Nephron progenitor cell (in vitro differentiated cells): ENCODE results near the gene KLRD1.

ENCODE experiments used
- DNase-seq: peaks from one replicate; pipeline ENCODE4 v3.0.0; 2021
- H3K27ac Mint-ChIP-seq: 2 replicates; pipeline ENCODE4 v1.8.0; 2021; ENCODE audit warnings: mild to moderate bottlenecking, moderate library complexity, mixed read lengths
- H3K27me3 Mint-ChIP-seq: 2 replicates; pipeline ENCODE4 v1.8.0; 2021; ENCODE audit warnings: mild to moderate bottlenecking, low read depth, mixed read lengths; ENCODE audit not compliant: poor library complexity
- H3K36me3 Mint-ChIP-seq: 2 replicates; pipeline ENCODE4 v1.8.0; 2021; ENCODE audit warnings: low read depth, mixed read lengths
- H3K4me1 Mint-ChIP-seq: 2 replicates; pipeline ENCODE4 v1.8.0; 2021; ENCODE audit warnings: mixed read lengths
- H3K4me3 Mint-ChIP-seq: 2 replicates; pipeline ENCODE4 v1.8.0; 2021; ENCODE audit warnings: mild to moderate bottlenecking, moderate library complexity, mixed read lengths
- H3K9me3 Mint-ChIP-seq: 2 replicates; pipeline ENCODE4 v1.8.0; 2021; ENCODE audit warnings: mild to moderate bottlenecking, moderate library complexity, mixed read lengths
- CTCF ChIP-seq: fragments of 200-600 bp; sonication (generic); IDR thresholded peaks from 2 replicates; pipeline ENCODE4 v1.5.0; 2021; ENCODE audit warnings: antibody characterized with exemption

The KLRD1 gene

GRCh38 chr12:10307630-10308029 lies at the start of gene KLRD1:
Gene KLRD1 (plus strand): TSS chr12:10307870. CDS start chr12:10308078, 208 bp downstream.
- no peak for TF ChIP-seq CTCF
- no peak for DNase-seq
- Mint-ChIP-seq H3K4me1 (no peaks in the 10 kb centered on the region), H3K27me3 (no peaks in the 10 kb centered on the region), H3K27ac (no peak within 1 kb of the TSS), H3K4me3 (no peak within 1 kb of the TSS), H3K36me3 (no peaks in the 10 kb centered on the region), H3K9me3 (peaks cover 4% of the 10 kb centered on the region)

- peaks cover 14% of the 10 kb centered on the region for H3K9me3 Mint-ChIP-seq
- H3K27ac Mint-ChIP-seq: no peak overlapping the region
- DNase-seq: no peak
- no peak overlapping the region for H3K4me3 Mint-ChIP-seq
- H3K36me3 Mint-ChIP-seq: no peaks in the 10 kb centered on the region
- TF ChIP-seq CTCF: no peak
- peaks cover 4% of the 10 kb centered on the region for H3K27me3 Mint-ChIP-seq
- H3K4me1 Mint-ChIP-seq: no peaks in the 10 kb centered on the region
Observed at GRCh38 chr12:10260927-10261326, 46.7 kb upstream of the KLRD1 start.

DNA sequence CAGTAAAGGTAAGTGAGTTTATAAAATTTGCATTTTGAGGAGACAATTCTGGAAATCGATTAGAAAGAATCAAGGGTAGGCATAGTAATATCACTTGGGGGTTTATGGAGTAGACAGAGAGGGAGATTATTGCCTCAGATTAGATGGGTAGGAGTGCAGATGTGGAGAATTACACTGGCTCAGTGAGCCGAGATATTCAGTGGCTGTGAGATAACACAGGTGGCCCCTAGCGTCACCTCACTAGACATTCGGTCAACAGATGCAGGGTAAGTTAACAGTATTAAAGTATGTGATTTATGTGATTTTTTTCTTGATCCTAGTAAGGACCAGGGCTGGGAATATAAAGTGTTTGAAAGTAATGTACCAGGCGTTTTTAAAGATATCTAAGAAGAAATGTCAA lies 39.6 kb upstream of the KLRD1 start:
- H3K9me3 Mint-ChIP-seq: no peaks in the 10 kb centered on the region
- H3K36me3 Mint-ChIP-seq: no peaks in the 10 kb centered on the region
- DNase-seq: no peak
- no peak overlapping the region for H3K4me3 Mint-ChIP-seq
- no peak for TF ChIP-seq CTCF
- no peaks in the 10 kb centered on the region for H3K4me1 Mint-ChIP-seq
- H3K27me3 Mint-ChIP-seq: peaks cover 7% of the 10 kb centered on the region
- peak overlapping the region; percentile 9 for H3K27ac Mint-ChIP-seq

GRCh38 chr12:10272467-10272866 lies 35.2 kb upstream of the KLRD1 start:
- H3K36me3 Mint-ChIP-seq: no peaks in the 10 kb centered on the region
- DNase-seq: no peak
- H3K4me1 Mint-ChIP-seq: no peaks in the 10 kb centered on the region
- H3K27me3 Mint-ChIP-seq: peaks cover 7% of the 10 kb centered on the region
- no peak overlapping the region for H3K4me3 Mint-ChIP-seq
- TF ChIP-seq CTCF: no peak
- peaks cover 4% of the 10 kb centered on the region for H3K9me3 Mint-ChIP-seq
- H3K27ac Mint-ChIP-seq: no peak overlapping the region

DNA sequence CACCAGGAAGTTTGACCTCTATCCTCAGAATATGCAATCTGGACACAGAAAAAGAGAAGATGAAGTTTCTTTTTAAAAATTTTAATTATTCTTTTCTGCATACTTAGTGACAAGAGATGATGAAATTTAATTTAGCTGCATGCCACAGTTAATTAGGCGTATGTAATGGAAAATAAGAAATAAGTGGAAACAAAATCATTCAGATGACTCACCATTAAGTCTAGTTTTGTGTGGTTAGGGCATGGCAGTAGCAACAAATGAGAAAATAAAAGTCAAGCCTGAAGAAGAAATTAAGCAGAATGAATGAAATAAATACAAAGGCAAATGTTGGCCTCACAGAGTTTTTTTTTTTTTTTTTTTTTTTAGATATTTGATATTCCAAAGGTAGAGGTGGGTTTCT lies 30.9 kb upstream of the KLRD1 start:
- Mint-ChIP-seq H3K4me1 (no peaks in the 10 kb centered on the region), H3K27me3 (peaks cover 3% of the 10 kb centered on the region), H3K9me3 (peaks cover 4% of the 10 kb centered on the region), H3K36me3 (no peaks in the 10 kb centered on the region), H3K4me3 (no peak overlapping the region), H3K27ac (no peak overlapping the region)
- TF ChIP-seq CTCF: no peak
- no peak for DNase-seq

- Mint-ChIP-seq H3K27ac (no peak overlapping the region), H3K4me3 (no peak overlapping the region), H3K9me3 (peaks cover 4% of the 10 kb centered on the region), H3K4me1 (no peaks in the 10 kb centered on the region), H3K36me3 (no peaks in the 10 kb centered on the region), H3K27me3 (peaks cover 3% of the 10 kb centered on the region)
- no peak for TF ChIP-seq CTCF
- DNase-seq: no peak
Observed at GRCh38 chr12:10278104-10278503, 29.6 kb upstream of the KLRD1 start.
